ENCODE measurements around the gene NBEAL2.
A peak's percentile ranks its signal among the peaks of the same experiment; 100 is the strongest.

NBEAL2 gene

DNA sequence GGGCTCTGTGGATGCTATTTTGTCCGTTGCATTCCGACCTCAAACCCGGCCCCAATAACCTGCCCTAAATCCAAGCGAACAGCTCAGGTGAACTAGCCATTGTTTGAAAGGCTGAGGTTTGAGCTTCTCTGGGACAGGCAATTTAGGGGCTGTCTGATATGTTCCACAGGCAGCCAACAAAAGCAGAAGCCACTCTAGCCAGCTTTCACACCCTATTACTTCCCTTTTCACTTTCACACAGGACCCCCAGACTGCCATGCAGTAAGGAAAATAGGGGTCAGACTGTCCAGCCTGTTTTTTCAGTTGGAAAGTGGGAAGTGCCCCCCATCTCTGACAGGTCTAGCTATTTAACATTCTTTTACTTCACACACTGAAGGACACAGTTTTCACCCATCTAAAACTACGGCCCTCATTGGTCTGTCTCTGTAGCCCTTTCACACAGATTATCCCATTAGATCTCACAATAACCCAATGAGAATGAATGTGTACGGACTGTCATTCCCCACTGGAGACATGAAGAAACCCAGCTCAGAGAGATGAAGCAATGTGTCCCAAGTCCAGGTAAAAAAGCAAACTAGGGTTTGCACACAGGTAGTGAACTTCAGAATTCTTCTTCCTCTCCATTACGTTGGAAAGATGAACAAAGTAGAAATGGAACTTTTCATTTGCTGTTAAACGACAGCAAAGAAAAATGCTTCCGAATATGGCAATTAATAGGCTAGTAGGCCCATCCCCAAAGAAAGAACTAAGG lies 4.9 kb upstream of the NBEAL2 start:
- H3K4me3 ChIP-seq (ENCODE audit: low read depth, low read length), result no peak overlapping the region
- TF ChIP-seq, protein P1, sequence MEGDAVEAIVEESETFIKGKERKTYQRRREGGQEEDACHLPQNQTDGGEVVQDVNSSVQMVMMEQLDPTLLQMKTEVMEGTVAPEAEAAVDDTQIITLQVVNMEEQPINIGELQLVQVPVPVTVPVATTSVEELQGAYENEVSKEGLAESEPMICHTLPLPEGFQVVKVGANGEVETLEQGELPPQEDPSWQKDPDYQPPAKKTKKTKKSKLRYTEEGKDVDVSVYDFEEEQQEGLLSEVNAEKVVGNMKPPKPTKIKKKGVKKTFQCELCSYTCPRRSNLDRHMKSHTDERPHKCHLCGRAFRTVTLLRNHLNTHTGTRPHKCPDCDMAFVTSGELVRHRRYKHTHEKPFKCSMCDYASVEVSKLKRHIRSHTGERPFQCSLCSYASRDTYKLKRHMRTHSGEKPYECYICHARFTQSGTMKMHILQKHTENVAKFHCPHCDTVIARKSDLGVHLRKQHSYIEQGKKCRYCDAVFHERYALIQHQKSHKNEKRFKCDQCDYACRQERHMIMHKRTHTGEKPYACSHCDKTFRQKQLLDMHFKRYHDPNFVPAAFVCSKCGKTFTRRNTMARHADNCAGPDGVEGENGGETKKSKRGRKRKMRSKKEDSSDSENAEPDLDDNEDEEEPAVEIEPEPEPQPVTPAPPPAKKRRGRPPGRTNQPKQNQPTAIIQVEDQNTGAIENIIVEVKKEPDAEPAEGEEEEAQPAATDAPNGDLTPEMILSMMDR (IDR thresholded peaks at IDR 0.05; ENCODE audit: low read depth, low read length), result no peak

GRCh38 chr3:46976326-46977190 lies 2.9 kb upstream of the NBEAL2 start, which contains the start of gene CCDC12:
CCDC12 (minus strand) TSS chr3:46976745; CDS start chr3:46976732, 13 bp downstream.
- TF ChIP-seq, protein P1 (IDR thresholded peaks at IDR 0.05; ENCODE audit: low read depth, low read length), result no peak
- peak within 1 kb of the TSS; percentile 93 for H3K4me3 ChIP-seq (ENCODE audit: low read depth, low read length)

DNA sequence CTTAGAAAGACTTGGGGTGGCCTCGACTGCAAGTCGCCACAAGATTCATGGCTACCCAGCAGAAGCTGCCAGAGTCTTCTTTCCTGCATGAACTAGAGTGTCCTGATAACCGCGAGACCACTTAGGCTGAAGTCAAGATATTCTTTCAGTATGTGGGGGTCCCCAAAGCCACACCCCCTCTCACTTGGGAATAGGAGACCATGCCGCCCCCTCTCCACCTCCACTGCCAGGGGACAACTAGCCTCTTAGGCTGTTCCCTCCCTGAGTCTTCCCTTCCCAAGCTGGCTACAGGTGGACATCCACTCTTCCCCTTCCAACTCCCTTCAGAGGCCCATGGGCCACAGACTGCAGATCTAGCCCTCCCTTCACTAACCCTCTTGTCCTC lies 1.7 kb upstream of the NBEAL2 start:
- TF ChIP-seq, protein P1 (IDR thresholded peaks at IDR 0.05; ENCODE audit: low read depth, low read length), result no peak
- no peak overlapping the region for H3K4me3 ChIP-seq (ENCODE audit: low read depth, low read length)

DNA sequence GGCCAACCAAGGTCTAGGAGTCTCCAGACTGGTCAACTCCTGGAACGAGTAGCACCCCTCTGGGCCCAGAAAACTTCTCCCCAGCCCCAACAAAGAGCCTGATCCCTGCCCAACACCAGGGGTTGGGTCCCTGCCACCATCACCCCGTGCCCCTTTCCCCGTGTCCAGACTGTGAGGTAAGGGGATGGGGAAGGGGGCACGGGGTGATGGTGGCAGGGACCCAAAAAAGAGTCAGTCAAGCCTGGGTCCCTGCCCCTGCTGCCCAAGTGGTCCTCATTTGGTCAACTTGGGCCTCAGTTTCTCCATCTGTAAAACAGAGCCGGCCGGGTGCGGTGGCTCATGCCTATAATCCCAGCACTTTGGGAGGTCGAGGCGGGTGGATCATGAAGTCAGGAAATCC lies 1.1 kb upstream of the NBEAL2 start:
- TF ChIP-seq, protein P1 (IDR thresholded peaks at IDR 0.05; ENCODE audit: low read depth, low read length), result no peak
- no peak overlapping the region for H3K4me3 ChIP-seq (ENCODE audit: low read depth, low read length)

DNA sequence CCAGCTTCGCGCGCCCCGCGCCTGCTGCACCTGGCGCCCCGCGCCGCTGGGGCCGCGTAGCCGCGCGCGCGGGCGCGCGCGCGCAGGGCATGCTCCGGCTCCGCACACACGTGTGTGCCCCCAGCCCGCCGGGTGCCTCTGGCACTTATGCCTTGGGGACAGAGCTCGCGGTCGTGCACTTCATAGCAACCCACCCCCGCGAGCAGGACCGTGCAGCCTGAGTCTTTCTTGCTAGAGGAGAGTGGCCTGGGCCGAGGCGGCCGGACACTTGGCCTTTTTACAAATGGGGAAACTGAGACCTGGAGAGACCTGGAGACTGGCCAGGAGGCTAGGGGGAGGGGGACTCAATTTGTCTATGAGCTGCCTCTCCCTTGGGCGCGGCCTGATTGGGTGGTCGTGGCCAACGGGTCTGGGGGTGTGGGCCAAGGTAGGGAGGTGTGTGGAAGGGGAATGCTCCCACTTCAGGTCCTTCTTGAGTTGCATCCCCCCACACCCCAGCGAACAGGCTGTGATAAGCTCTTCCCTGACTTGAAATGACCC lies 562 bp downstream of the NBEAL2 start:
- TF ChIP-seq, protein P1 (IDR thresholded peaks at IDR 0.05; ENCODE audit: low read depth, low read length), result no peak
- peak overlapping the region; percentile 68 for H3K4me3 ChIP-seq (ENCODE audit: low read depth, low read length)

DNA sequence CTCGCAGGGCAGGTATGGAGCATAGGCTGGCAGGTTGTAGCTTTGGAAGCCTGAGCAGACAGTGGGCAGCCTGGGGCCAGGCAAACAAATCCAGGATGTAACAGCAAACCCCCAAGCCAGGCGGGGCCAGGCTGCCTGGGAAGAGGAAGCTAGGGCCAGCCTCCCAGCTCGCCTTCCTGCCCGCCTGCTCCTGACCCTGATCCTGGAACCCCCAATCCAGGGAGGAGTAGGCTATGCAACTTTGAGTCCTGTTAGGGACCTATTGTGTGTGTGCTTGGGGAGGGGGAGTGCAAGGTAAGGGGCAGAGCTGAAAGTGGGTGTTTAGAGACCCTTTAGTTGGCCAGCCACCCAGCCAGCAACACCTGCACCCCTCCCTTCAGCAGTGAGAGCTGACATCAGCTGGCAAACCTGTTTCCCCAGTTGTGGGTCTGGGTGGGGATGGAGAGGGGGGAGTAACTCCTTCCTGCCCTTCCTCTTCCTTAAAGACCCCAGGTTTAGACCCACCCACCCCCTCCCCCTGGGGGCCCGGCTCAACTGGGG lies 2.5 kb downstream of the NBEAL2 start:
- TF ChIP-seq, protein P1 (IDR thresholded peaks at IDR 0.05; ENCODE audit: low read depth, low read length), result no peak
- H3K4me3 ChIP-seq (ENCODE audit: low read depth, low read length), result no peak overlapping the region

All from WI38 (cell line).